ENCODE results near the gene ENPP7. TPM values are rescaled to one million over a fixed set of nuclear protein-coding genes. Genes with fewer than 3 reads are reported as not detected.

Gene ENPP7
- total and polyA plus RNA-seq, 8 donors: 5.0 TPM; not detected in 7

DNA sequence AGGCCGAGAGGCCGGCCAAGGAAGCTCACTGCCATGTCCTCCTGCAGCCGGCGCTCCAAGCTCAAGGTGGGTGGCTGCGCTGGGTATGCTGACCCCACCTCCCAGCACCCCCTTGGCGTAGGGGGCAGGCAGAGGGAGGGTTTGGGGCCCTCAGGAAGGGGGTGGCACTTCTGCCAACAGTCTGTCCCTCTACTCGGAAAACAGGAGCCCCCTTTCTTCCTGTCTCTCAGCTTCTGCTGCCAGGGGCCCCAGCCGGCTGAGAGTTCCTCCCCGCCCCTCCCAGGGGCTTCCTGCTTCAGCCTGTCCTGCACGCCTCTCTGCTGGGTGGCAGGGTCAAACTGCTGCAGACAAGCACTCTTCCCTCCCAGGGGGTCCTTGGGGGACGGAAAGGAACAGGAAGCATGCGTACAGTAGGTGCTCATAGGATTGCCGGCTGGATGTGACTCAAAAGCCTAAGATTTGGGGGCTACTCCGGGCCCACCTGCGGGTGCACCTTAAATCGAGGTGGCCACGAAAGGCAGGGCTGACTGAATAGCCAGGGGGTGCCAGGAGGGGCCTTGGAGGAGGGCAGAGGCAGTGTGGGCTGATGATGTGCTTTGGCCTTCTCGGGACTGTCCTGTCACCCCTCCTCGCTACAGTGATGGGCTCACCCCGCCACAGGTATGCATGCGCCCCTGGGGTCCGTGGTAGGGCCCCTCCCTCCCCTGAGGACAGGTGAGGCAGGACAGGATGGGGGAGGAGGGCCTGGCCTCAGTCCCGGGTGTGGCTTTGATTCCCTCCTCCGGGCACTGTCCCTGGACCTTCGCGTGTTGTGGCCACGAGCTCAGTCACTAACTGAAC, 51.2 kb downstream of the ENPP7 start:
- intact Hi-C loops (cut with DNase I; ENCODE audit: low total_unique reads): no loop called here
- peaks cover 0 to 97% (median 42%) of the 10 kb centered on the region in 3 donors for H3K27me3 ChIP-seq
- H3K27ac ChIP-seq: no peak overlapping the region
- TF ChIP-seq EP300 (IDR thresholded peaks at IDR 0.05) (no peak), POLR2A (IDR thresholded peaks at IDR 0.05) (no peak), POLR2AphosphoS5 (IDR thresholded peaks at IDR 0.05) (no peak)
- TF ChIP-seq, protein P1, sequence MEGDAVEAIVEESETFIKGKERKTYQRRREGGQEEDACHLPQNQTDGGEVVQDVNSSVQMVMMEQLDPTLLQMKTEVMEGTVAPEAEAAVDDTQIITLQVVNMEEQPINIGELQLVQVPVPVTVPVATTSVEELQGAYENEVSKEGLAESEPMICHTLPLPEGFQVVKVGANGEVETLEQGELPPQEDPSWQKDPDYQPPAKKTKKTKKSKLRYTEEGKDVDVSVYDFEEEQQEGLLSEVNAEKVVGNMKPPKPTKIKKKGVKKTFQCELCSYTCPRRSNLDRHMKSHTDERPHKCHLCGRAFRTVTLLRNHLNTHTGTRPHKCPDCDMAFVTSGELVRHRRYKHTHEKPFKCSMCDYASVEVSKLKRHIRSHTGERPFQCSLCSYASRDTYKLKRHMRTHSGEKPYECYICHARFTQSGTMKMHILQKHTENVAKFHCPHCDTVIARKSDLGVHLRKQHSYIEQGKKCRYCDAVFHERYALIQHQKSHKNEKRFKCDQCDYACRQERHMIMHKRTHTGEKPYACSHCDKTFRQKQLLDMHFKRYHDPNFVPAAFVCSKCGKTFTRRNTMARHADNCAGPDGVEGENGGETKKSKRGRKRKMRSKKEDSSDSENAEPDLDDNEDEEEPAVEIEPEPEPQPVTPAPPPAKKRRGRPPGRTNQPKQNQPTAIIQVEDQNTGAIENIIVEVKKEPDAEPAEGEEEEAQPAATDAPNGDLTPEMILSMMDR (IDR thresholded peaks at IDR 0.05): no peak
- 78 to 86% (median 79%) methylated on average over 16 to 27 of the region's 27 CpGs for WGBS, 5 donors
- peaks cover 14 to 22% (median 20%) of the 10 kb centered on the region in 4 donors for H3K4me1 ChIP-seq
- H3K4me3 ChIP-seq: no peak overlapping the region
- DNase-seq: no peak
- H3K36me3 ChIP-seq: no peaks in the 10 kb centered on the region
- no peaks in the 10 kb centered on the region for H3K9me3 ChIP-seq

DNA sequence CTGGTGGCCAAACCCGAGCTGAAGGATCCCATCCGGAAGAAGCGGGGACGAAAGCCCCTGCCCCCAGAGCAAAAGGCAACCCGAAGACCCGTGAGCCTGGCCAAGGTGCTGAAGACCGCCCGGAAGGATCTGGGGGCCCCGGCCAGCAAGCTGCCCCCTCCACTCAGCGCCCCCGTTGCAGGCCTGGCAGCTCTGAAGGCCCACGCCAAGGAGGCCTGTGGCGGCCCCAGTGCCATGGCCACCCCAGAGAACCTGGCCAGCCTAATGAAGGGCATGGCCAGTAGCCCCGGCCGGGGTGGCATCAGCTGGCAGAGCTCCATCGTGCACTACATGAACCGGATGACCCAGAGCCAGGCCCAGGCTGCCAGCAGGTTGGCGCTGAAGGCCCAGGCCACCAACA, 53.1 kb downstream of the ENPP7 start:
- TF ChIP-seq, protein P1 (IDR thresholded peaks at IDR 0.05): no peak
- no peak for TF ChIP-seq EP300 (IDR thresholded peaks at IDR 0.05)
- TF ChIP-seq POLR2AphosphoS5 (IDR thresholded peaks at IDR 0.05): no peak
- TF ChIP-seq POLR2A (IDR thresholded peaks at IDR 0.05): no peak
- 92 to 95% (median 95%) methylated on average over 15 to 18 of the region's 18 CpGs for WGBS, 5 donors
- intact Hi-C loops (cut with DNase I; ENCODE audit: low total_unique reads): no loop called here
- Histone ChIP-seq H3K27me3 (peaks cover 0 to 100% (median 29%) of the 10 kb centered on the region in 3 donors), H3K4me3 (no peak overlapping the region), H3K27ac (no peak overlapping the region), H3K4me1 (peaks cover under 1 to 6% (median 5%) of the 10 kb centered on the region in 4 donors), H3K9me3 (no peaks in the 10 kb centered on the region), H3K36me3 (no peaks in the 10 kb centered on the region)
- no peak for DNase-seq

- H3K27ac ChIP-seq: no peak overlapping the region
- H3K36me3 ChIP-seq: no peaks in the 10 kb centered on the region
- 94 to 97% (median 96%) methylated on average over 21 to 31 of the region's 31 CpGs for WGBS, 5 donors
- no peaks in the 10 kb centered on the region for H3K9me3 ChIP-seq
- peaks cover 0 to 3% (median 1%) of the 10 kb centered on the region in 4 donors for H3K4me1 ChIP-seq
- no peak overlapping the region for H3K4me3 ChIP-seq
- DNase-seq: no peak
- TF ChIP-seq POLR2AphosphoS5 (IDR thresholded peaks at IDR 0.05) (no peak), POLR2A (IDR thresholded peaks at IDR 0.05) (no peak), EP300 (IDR thresholded peaks at IDR 0.05) (no peak)
- TF ChIP-seq, protein P1 (IDR thresholded peaks at IDR 0.05): no peak
- H3K27me3 ChIP-seq: peaks cover 3 to 100% (median 29%) of the 10 kb centered on the region in 3 donors
- intact Hi-C loops (cut with DNase I; ENCODE audit: low total_unique reads): no loop called here
Observed at GRCh38 chr17:79784353-79785016, 53.7 kb downstream of the ENPP7 start.

GRCh38 chr17:79785017-79785899, 54.5 kb downstream of the ENPP7 start:
- DNase-seq: no peak
- Histone ChIP-seq H3K9me3 (no peaks in the 10 kb centered on the region), H3K27me3 (peaks cover 9 to 100% (median 35%) of the 10 kb centered on the region in 3 donors), H3K4me3 (no peak overlapping the region), H3K27ac (no peak overlapping the region), H3K4me1 (peaks cover 7 to 11% (median 9%) of the 10 kb centered on the region in 4 donors), H3K36me3 (no peaks in the 10 kb centered on the region)
- 94 to 96% (median 95%) methylated on average over 13 to 17 of the region's 17 CpGs for WGBS, 5 donors
- intact Hi-C loops (cut with DNase I; ENCODE audit: low total_unique reads): no loop called here
- TF ChIP-seq, protein P1 (IDR thresholded peaks at IDR 0.05): no peak
- no peak for TF ChIP-seq POLR2A (IDR thresholded peaks at IDR 0.05)
- no peak for TF ChIP-seq EP300 (IDR thresholded peaks at IDR 0.05)
- TF ChIP-seq POLR2AphosphoS5 (IDR thresholded peaks at IDR 0.05): no peak

Measured in stomach (tissue), 9 donors.